Ovary (tissue), 9 donors: ENCODE measurements around the gene LCLAT1. TPM values are rescaled to one million over a fixed set of nuclear protein-coding genes. Genes with fewer than 3 reads are reported as not detected.

Experiments
- DNase-seq, 5 donors: peaks; one replicate each; pipeline ENCODE4 v3.0.0-alpha.2; 2019 to 2020
- H3K27ac ChIP-seq, 2 donors: fragments of 200-600 bp; one replicate each; pipeline versions ENCODE4 v1.5.1 to v1.8.0; 2019 to 2022
- H3K27me3 ChIP-seq: fragments of 200-600 bp; one replicate; pipeline ENCODE4 v1.8.0; 2022
- H3K36me3 ChIP-seq: fragments of 200-600 bp; sonication (generic); one replicate; pipeline ENCODE4 v1.5.1; 2019
- H3K4me1 ChIP-seq: one replicate; pipeline ENCODE4 v1.8.1; 2013; ENCODE audit warnings: mild to moderate bottlenecking, moderate library complexity; ENCODE audit not compliant: insufficient read depth
- H3K4me3 ChIP-seq: fragments of 200-600 bp; sonication (generic); one replicate; pipeline ENCODE4 v1.5.1; 2017
- H3K9me3 ChIP-seq, 2 donors: fragments of 200-600 bp in 1 of 2; sonication (generic) in 1 of 2; one replicate each; pipeline versions ENCODE4 v1.5.1 to v1.8.1; 2013 to 2019; ENCODE audit warnings: mild to moderate bottlenecking in 1 of 2, moderate library complexity in 1 of 2
- EP300 ChIP-seq: sonication (generic); formaldehyde crosslinking; IDR thresholded peaks from one replicate; pipeline ENCODE4 v1.6.1; 2017; ENCODE audit warnings: antibody characterized with exemption
- POLR2A ChIP-seq: fragments of 450-650 bp; IDR thresholded peaks from one replicate; pipeline ENCODE4 v1.6.1; 2017; ENCODE audit warnings: antibody characterized with exemption, mild to moderate bottlenecking, moderate library complexity
- WGBS, 3 donors: extraction: QIAGEN DNeasy Blood & Tissue Kit in 1 of 3; methylation state at CpG; one replicate each; pipeline versions ENCODE4 v1.1.5 to v1.1.7; 2013 to 2017; 5-methylcytosine and 5-hydroxymethylcytosine counted together
- intact Hi-C, 4 donors: fragments of 100-400 bp; cut with DNase I; formaldehyde crosslinking; loops; one replicate each; pipeline versions ENCODE4 v1.11.0 to v1.15.1; 2022 to 2023
- polyA plus RNA-seq, 2 donors: library from polyadenylated mRNA; stranded (reverse); fragments of 200-250 nt in 1 of 2; fragments of 350-450 nt in 1 of 2; fragmentation: Illumina TruSeq in 1 of 2; extraction: RNeasy Lipid Tissue Mini Kit (QIAGEN cat#74804) in 1 of 2; gene quantifications; one replicate each; pipeline ENCODE4 v1.2.3, GENCODE V29; 2013 to 2014
- total RNA-seq, 7 donors: library from RNA; depleted of rRNA in 2 of 7; stranded (reverse); fragments of >200 nt in 2 of 7; fragmentation: NEBNext Ultra II Directional in 3 of 7; extraction: Animal tissue kit (Norgen Biotek cat#: 25700) in 3 of 7; gene quantifications; one replicate each; pipeline versions ENCODE4 v1.1.0 to v1.2.4, GENCODE V29; 2016 to 2023
- TF ChIP-seq, protein P1 (sequence below), 3 donors: fragments of 450-650 bp in 2 of 3; fragments of 200-600 bp in 1 of 3; IDR thresholded peaks; one replicate each; pipeline versions ENCODE4 v1.5.1 to v1.8.0; 2016 to 2022; ENCODE audit warnings: antibody characterized with exemption in 3 of 3, mild to moderate bottlenecking in 1 of 3
- donor health status: DM: no; HTN: no; CAD: no; lungs with moderate emphysema.
- donor health status: DM: no; HTN: no; CAD: no.
- donor health status: Bipolar disorder and iron deficiency.
- donor health status: DM: yes; HTN: yes; CAD: no.
- donor health status: DM: no; HTN: no; CAD: no.
- donor health status: DM: yes; HTN: yes; CAD: no.

The LCLAT1 gene
- total and polyA plus RNA-seq, 9 donors: 3.2 to 26.5 (median 22.6) TPM

DNA sequence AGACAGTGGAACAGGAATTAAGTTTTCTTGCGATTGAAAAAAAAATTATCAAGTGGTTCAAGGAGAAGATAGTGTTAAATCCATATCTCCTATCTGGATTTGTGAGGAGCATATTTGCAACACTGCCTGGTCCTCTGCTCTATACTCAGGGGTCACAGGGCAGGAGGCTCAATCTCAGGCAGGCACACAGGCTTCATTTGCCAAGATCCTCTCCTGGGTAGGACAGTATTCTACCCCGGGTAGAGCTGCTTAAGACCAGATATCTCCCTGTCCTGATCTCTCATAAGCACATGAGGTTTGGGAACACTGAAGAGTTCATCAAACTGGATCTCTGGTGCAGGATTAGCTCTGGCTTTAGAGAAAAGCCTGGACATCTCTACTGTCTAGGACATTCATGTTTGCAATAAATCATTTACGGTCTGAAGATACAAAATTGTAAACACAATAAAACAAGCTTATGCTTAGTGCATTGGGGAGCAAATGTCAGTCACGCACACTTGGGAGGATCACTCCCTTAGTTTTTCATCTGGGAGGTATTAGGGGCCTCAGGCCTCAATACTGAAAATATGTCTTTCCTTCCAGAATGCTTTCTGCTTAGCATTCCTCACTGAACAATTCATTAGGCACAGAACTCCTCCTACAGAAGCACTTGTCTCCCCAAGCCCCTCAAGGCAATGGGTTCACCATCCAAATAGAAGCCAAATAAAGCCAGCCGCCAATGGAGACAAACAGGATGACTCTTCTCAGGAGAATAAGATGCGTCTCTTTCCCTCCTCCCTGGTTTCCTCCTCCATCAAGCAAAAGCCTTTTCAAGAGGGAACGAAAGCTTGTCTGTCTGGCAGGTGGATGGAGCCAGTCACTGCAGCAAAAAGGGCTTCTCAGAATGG, 34.1 kb upstream of the LCLAT1 start:
- Histone ChIP-seq H3K27ac (peak overlapping the region; percentile 76 to 79), H3K9me3 (no peaks in the 10 kb centered on the region), H3K36me3 (no peaks in the 10 kb centered on the region), H3K4me1 (peaks cover 31% of the 10 kb centered on the region), H3K27me3 (no peaks in the 10 kb centered on the region), H3K4me3 (no peak overlapping the region)
- 19 to 25% (median 20%) methylated on average over 7 of the region's 7 CpGs for WGBS, 3 donors
- TF ChIP-seq, protein P1, sequence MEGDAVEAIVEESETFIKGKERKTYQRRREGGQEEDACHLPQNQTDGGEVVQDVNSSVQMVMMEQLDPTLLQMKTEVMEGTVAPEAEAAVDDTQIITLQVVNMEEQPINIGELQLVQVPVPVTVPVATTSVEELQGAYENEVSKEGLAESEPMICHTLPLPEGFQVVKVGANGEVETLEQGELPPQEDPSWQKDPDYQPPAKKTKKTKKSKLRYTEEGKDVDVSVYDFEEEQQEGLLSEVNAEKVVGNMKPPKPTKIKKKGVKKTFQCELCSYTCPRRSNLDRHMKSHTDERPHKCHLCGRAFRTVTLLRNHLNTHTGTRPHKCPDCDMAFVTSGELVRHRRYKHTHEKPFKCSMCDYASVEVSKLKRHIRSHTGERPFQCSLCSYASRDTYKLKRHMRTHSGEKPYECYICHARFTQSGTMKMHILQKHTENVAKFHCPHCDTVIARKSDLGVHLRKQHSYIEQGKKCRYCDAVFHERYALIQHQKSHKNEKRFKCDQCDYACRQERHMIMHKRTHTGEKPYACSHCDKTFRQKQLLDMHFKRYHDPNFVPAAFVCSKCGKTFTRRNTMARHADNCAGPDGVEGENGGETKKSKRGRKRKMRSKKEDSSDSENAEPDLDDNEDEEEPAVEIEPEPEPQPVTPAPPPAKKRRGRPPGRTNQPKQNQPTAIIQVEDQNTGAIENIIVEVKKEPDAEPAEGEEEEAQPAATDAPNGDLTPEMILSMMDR (IDR thresholded peaks at IDR 0.05): no peak
- TF ChIP-seq EP300 (no peak), POLR2A (no peak)
- no peak for DNase-seq
- intact Hi-C loops: loop anchor here in 1 of 4 donors (5.0 kb wide), 1 partner anchor 181 kb away; the partner anchor contains the start of gene LBH

DNA sequence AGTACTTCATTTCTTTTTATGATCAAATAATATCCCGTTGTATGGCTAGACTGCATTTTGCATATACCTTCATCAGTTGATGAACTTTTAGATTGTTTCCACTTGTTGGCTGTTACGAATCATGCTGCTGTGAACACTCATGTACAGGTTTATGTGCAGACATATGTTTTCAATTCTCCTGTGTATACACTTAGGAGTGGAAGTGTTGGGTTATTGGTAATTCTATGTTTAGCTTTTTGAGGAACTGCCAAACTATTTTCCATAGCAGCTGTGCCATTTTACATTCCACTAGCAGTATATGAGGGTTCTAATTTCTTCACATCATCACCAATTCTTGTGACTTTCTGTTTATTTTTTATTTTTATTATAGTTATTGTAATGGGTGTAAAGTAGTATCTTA, 32.1 kb upstream of the LCLAT1 start:
- TF ChIP-seq, protein P1 (IDR thresholded peaks at IDR 0.05): no peak
- TF ChIP-seq EP300 (no peak), POLR2A (no peak)
- 90 to 96% (median 96%) methylated on average over 2 of the region's 2 CpGs for WGBS, 3 donors
- H3K9me3 ChIP-seq: no peaks in the 10 kb centered on the region
- intact Hi-C loops: loop anchor here in 1 of 4 donors (5.0 kb wide), 1 partner anchor 183 kb away; the partner anchor contains the start of gene LBH
- H3K36me3 ChIP-seq: no peaks in the 10 kb centered on the region
- peak overlapping the region in 1 of 2 donors; percentile 79 for H3K27ac ChIP-seq
- DNase-seq: no peak
- H3K4me3 ChIP-seq: no peak overlapping the region
- no peaks in the 10 kb centered on the region for H3K27me3 ChIP-seq
- peaks cover 23% of the 10 kb centered on the region for H3K4me1 ChIP-seq

DNA sequence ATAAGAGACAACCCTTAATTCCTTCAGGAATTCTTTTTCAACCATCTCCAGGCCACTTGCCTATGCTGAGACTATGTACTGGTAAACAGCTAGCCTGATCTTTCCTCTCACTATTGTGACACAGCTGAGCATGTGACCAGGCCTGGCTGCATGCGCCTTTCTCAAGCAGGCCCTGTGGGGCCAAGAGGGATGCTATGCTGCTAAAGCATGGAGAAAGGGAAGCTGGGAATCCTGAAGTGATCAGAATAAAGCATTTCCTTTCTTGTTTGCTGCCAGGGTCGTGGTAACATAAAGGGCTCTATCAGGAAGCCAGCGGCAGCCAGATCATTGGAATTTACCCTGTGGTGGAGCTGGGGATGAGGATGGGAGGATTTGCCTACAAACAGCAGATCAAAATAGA, 29.8 kb upstream of the LCLAT1 start:
- H3K27me3 ChIP-seq: no peaks in the 10 kb centered on the region
- no peak overlapping the region for H3K4me3 ChIP-seq
- intact Hi-C loops: no loop called here
- H3K4me1 ChIP-seq: peaks cover 29% of the 10 kb centered on the region
- peak; percentile 48 to 85 (median 66) for DNase-seq
- peak overlapping the region; percentile 45 to 76 for H3K27ac ChIP-seq
- WGBS, 3 donors: 12 to 44% (median 18%) methylated on average over 3 of the region's 3 CpGs
- no peaks in the 10 kb centered on the region for H3K9me3 ChIP-seq
- TF ChIP-seq POLR2A (no peak), EP300 (no peak)
- TF ChIP-seq, protein P1 (IDR thresholded peaks at IDR 0.05): no peak
- H3K36me3 ChIP-seq: no peaks in the 10 kb centered on the region

DNA sequence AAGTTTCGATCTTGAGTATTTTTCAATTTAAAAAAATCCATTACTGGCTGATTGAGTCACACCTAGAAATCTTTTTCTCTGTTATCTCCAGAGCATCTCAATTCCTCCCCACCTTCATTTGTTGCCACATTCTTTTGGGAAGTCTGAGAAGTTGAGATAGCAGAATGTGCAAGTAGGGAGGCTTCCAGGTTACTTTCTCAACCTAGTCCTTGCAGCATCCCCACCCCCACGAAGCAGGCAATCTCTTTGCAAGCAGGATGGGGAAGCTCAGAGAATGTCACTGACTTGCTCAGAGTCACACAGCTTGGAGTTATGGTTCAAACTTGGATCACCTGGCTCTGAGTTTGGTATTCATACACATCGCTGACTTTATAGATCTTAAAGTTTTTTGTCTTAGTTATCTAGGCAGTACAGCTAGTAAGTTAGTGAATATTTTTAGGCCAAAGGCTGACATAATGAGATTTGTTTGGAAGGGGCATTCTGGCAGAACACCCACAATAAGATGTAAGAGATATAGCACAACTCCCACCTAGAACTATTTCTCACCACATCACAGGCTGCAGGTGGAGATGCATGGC, 25.9 kb upstream of the LCLAT1 start:
- H3K4me1 ChIP-seq: peaks cover 20% of the 10 kb centered on the region
- TF ChIP-seq EP300: no peak
- no peak for TF ChIP-seq POLR2A
- TF ChIP-seq, protein P1 (IDR thresholded peaks at IDR 0.05): no peak
- intact Hi-C loops: no loop called here
- no peak for DNase-seq
- 58 to 72% (median 63%) methylated on average over 3 of the region's 3 CpGs for WGBS, 3 donors
- no peaks in the 10 kb centered on the region for H3K36me3 ChIP-seq
- H3K27ac ChIP-seq: peak overlapping the region in 1 of 2 donors; percentile 74
- H3K27me3 ChIP-seq: no peaks in the 10 kb centered on the region
- no peak overlapping the region for H3K4me3 ChIP-seq
- H3K9me3 ChIP-seq: no peaks in the 10 kb centered on the region
